ENCODE results near the gene ANO10.

The ANO10 gene

GRCh38 chr3:43512754-43513404 lies 108.9 kb downstream of the ANO10 start:
- Histone ChIP-seq H3K36me3 (ENCODE audit: low read depth) (no peaks in the 10 kb centered on the region), H3K27ac (ENCODE audit: poor library complexity, severe bottlenecking) (no peak overlapping the region), H3K4me1 (ENCODE audit: insufficient read depth, poor library complexity, severe bottlenecking) (no peaks in the 10 kb centered on the region), H3K9me3 (ENCODE audit: severe bottlenecking) (no peaks in the 10 kb centered on the region), H3K4me3 (ENCODE audit: severe bottlenecking) (no peak overlapping the region), H3K27me3 (ENCODE audit: insufficient read depth, poor library complexity, severe bottlenecking) (no peaks in the 10 kb centered on the region)
- no peak for ATAC-seq (ENCODE audit: low read depth)
- DNase-seq (ENCODE audit: low spot score), result no peak
- TF ChIP-seq CTCF (IDR thresholded peaks at IDR 0.05; ENCODE audit: poor library complexity, severe bottlenecking), result no peak

- no peaks in the 10 kb centered on the region for H3K9me3 ChIP-seq (ENCODE audit: severe bottlenecking)
- H3K4me3 ChIP-seq (ENCODE audit: severe bottlenecking), result no peak overlapping the region
- no peaks in the 10 kb centered on the region for H3K27me3 ChIP-seq (ENCODE audit: insufficient read depth, poor library complexity, severe bottlenecking)
- H3K36me3 ChIP-seq (ENCODE audit: low read depth), result no peaks in the 10 kb centered on the region
- H3K4me1 ChIP-seq (ENCODE audit: insufficient read depth, poor library complexity, severe bottlenecking), result no peaks in the 10 kb centered on the region
- H3K27ac ChIP-seq (ENCODE audit: poor library complexity, severe bottlenecking), result no peak overlapping the region
- TF ChIP-seq CTCF (IDR thresholded peaks at IDR 0.05; ENCODE audit: poor library complexity, severe bottlenecking), result no peak
- ATAC-seq (ENCODE audit: low read depth), result no peak
- DNase-seq (ENCODE audit: low spot score), result no peak
Observed at GRCh38 chr3:43506644-43507043, 115.2 kb downstream of the ANO10 start.

GRCh38 chr3:43505351-43505750 lies 116.5 kb downstream of the ANO10 start:
- H3K4me3 ChIP-seq (ENCODE audit: severe bottlenecking), result no peak overlapping the region
- DNase-seq (ENCODE audit: low spot score), result no peak
- no peaks in the 10 kb centered on the region for H3K9me3 ChIP-seq (ENCODE audit: severe bottlenecking)
- H3K36me3 ChIP-seq (ENCODE audit: low read depth), result no peaks in the 10 kb centered on the region
- no peaks in the 10 kb centered on the region for H3K27me3 ChIP-seq (ENCODE audit: insufficient read depth, poor library complexity, severe bottlenecking)
- H3K4me1 ChIP-seq (ENCODE audit: insufficient read depth, poor library complexity, severe bottlenecking), result no peaks in the 10 kb centered on the region
- ATAC-seq (ENCODE audit: low read depth), result no peak; the same call in 2 of the 3 replicates
- H3K27ac ChIP-seq (ENCODE audit: poor library complexity, severe bottlenecking), result no peak overlapping the region
- TF ChIP-seq CTCF (IDR thresholded peaks at IDR 0.05; ENCODE audit: poor library complexity, severe bottlenecking), result no peak

GRCh38 chr3:43503067-43503728 lies 118.6 kb downstream of the ANO10 start:
- Histone ChIP-seq H3K27ac (ENCODE audit: poor library complexity, severe bottlenecking) (no peak overlapping the region), H3K4me1 (ENCODE audit: insufficient read depth, poor library complexity, severe bottlenecking) (peaks cover 5% of the 10 kb centered on the region), H3K27me3 (ENCODE audit: insufficient read depth, poor library complexity, severe bottlenecking) (no peaks in the 10 kb centered on the region), H3K4me3 (ENCODE audit: severe bottlenecking) (no peak overlapping the region), H3K36me3 (ENCODE audit: low read depth) (no peaks in the 10 kb centered on the region), H3K9me3 (ENCODE audit: severe bottlenecking) (no peaks in the 10 kb centered on the region)
- ATAC-seq (ENCODE audit: low read depth) (peak; percentile 40; the same call in 2 of the 3 replicates), DNase-seq (ENCODE audit: low spot score) (no peak)
- peak; percentile 81 for TF ChIP-seq CTCF (IDR thresholded peaks at IDR 0.05; ENCODE audit: poor library complexity, severe bottlenecking)

GRCh38 chr3:43499256-43499655 lies 122.6 kb downstream of the ANO10 start:
- TF ChIP-seq CTCF (IDR thresholded peaks at IDR 0.05; ENCODE audit: poor library complexity, severe bottlenecking), result no peak
- Histone ChIP-seq H3K9me3 (ENCODE audit: severe bottlenecking) (no peaks in the 10 kb centered on the region), H3K27me3 (ENCODE audit: insufficient read depth, poor library complexity, severe bottlenecking) (no peaks in the 10 kb centered on the region), H3K4me3 (ENCODE audit: severe bottlenecking) (no peak overlapping the region), H3K36me3 (ENCODE audit: low read depth) (no peaks in the 10 kb centered on the region), H3K27ac (ENCODE audit: poor library complexity, severe bottlenecking) (no peak overlapping the region), H3K4me1 (ENCODE audit: insufficient read depth, poor library complexity, severe bottlenecking) (peaks cover 21% of the 10 kb centered on the region)
- DNase-seq (ENCODE audit: low spot score) (no peak), ATAC-seq (ENCODE audit: low read depth) (no peak)

Measured in RWPE2 (cell line).